KMS-11 (cell line): ENCODE measurements around the gene MAMDC2.

Experiments used
- H2AFZ ChIP-seq: fragments of 200-600 bp; sonication (generic); 2 replicates; pipeline ENCODE4 v1.6.1; 2016; ENCODE audit warnings: antibody characterized with exemption, mixed run types, low read depth
- H3K27ac ChIP-seq: fragments of 200-600 bp; sonication (generic); 2 replicates; pipeline ENCODE4 v1.6.1; 2016; ENCODE audit warnings: mild to moderate bottlenecking, mixed run types
- H3K27me3 ChIP-seq: fragments of 200-600 bp; sonication (generic); 2 replicates; pipeline ENCODE4 v1.6.1; 2017; ENCODE audit warnings: mild to moderate bottlenecking, low read depth, mixed run types, moderate library complexity; ENCODE audit not compliant: insufficient read depth
- H3K36me3 ChIP-seq: fragments of 200-600 bp; sonication (generic); 2 replicates; pipeline ENCODE4 v1.6.1; 2017; ENCODE audit warnings: mild to moderate bottlenecking, mixed run types; ENCODE audit not compliant: insufficient read depth
- H3K4me1 ChIP-seq: fragments of 200-600 bp; sonication (generic); 2 replicates; pipeline ENCODE4 v1.6.1; 2016; ENCODE audit warnings: mild to moderate bottlenecking, low read depth, mixed run types; ENCODE audit not compliant: poor library complexity, severe bottlenecking
- H3K4me2 ChIP-seq: fragments of 200-600 bp; sonication (generic); 2 replicates; pipeline ENCODE4 v1.7.0; 2016; ENCODE audit warnings: mild to moderate bottlenecking, mixed run types
- H3K4me3 ChIP-seq: fragments of 200-600 bp; sonication (generic); IDR thresholded peaks from 2 replicates; pipeline ENCODE4 v1.6.1; 2017; ENCODE audit warnings: low read depth, low read length, mixed read lengths; ENCODE audit not compliant: insufficient read depth
- H3K79me2 ChIP-seq: fragments of 200-600 bp; sonication (generic); 2 replicates; pipeline ENCODE4 v1.6.1; 2016; ENCODE audit warnings: low read depth, mixed run types; ENCODE audit not compliant: insufficient read depth
- H3K9ac ChIP-seq: fragments of 200-600 bp; sonication (generic); 2 replicates; pipeline ENCODE4 v1.6.1; 2016; ENCODE audit warnings: mild to moderate bottlenecking, mixed run types
- H4K20me1 ChIP-seq: fragments of 200-600 bp; sonication (generic); 2 replicates; pipeline ENCODE4 v1.6.1; 2016; ENCODE audit warnings: mild to moderate bottlenecking, mixed run types; ENCODE audit not compliant: insufficient read depth
- CTCF ChIP-seq: fragments of 200-600 bp; sonication (generic); conservative IDR thresholded peaks from 2 replicates; pipeline ENCODE4 v1.6.1; 2017; ENCODE audit warnings: low read depth, mild to moderate bottlenecking, antibody characterized with exemption, low read length, moderate library complexity, mixed read lengths

The MAMDC2 gene

DNA sequence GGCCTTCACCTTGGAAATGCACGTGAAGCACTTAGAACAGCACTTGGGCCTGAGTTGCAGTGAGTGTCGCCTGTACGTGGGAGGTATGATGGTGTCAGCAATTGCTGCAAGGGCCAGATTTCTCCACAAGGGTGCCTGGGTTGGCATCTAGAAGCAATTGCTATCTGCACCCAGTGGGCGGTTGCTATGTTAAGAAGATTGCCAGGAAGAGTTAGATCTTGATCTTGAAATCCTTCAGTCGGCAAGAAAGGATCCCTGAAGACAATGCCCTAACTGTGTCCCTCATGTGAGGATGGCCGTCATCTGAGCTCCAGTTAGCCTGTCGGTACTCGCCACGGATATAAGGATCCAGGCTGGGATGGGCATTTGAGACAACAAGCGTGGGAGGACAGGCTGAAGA is 62.9 kb downstream of the MAMDC2 start:
- no peaks in the 10 kb centered on the region for H3K36me3 ChIP-seq
- H3K27me3 ChIP-seq: no peaks in the 10 kb centered on the region
- no peak for TF ChIP-seq CTCF
- peaks cover 26% of the 10 kb centered on the region for H3K4me1 ChIP-seq
- H4K20me1 ChIP-seq: no peaks in the 10 kb centered on the region
- H3K9ac ChIP-seq: no peak overlapping the region
- no peak overlapping the region for H3K4me2 ChIP-seq
- H3K79me2 ChIP-seq: no peaks in the 10 kb centered on the region
- no peak overlapping the region for H2AFZ ChIP-seq
- H3K27ac ChIP-seq: no peak overlapping the region
- no peak overlapping the region for H3K4me3 ChIP-seq

- no peaks in the 10 kb centered on the region for H3K36me3 ChIP-seq
- no peak overlapping the region for H3K27ac ChIP-seq
- H2AFZ ChIP-seq: no peak overlapping the region
- H3K27me3 ChIP-seq: no peaks in the 10 kb centered on the region
- TF ChIP-seq CTCF: no peak
- H4K20me1 ChIP-seq: no peaks in the 10 kb centered on the region
- no peak overlapping the region for H3K4me2 ChIP-seq
- no peak overlapping the region for H3K4me3 ChIP-seq
- H3K79me2 ChIP-seq: no peaks in the 10 kb centered on the region
- H3K9ac ChIP-seq: no peak overlapping the region
- peaks cover 27% of the 10 kb centered on the region for H3K4me1 ChIP-seq
Observed at GRCh38 chr9:70107558-70107957, 63.9 kb downstream of the MAMDC2 start.

DNA sequence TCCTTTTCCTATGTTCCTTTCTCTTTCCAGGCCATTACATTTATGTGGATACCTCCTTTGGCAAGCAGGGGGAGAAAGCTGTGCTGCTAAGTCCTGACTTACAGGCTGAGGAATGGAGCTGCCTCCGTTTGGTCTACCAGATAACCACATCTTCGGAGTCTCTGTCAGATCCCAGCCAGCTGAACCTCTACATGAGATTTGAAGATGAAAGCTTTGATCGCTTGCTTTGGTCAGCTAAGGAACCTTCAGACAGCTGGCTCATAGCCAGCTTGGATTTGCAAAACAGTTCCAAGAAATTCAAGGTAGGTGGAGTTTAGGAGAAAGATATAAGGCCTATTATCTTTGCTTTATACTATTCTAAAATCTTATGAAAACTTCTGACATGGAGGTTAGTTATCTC is 64.5 kb downstream of the MAMDC2 start:
- H3K36me3 ChIP-seq: no peaks in the 10 kb centered on the region
- no peak overlapping the region for H2AFZ ChIP-seq
- H3K4me2 ChIP-seq: no peak overlapping the region
- H3K79me2 ChIP-seq: no peaks in the 10 kb centered on the region
- no peaks in the 10 kb centered on the region for H3K27me3 ChIP-seq
- peaks cover 27% of the 10 kb centered on the region for H3K4me1 ChIP-seq
- TF ChIP-seq CTCF: no peak
- no peak overlapping the region for H3K27ac ChIP-seq
- H3K9ac ChIP-seq: no peak overlapping the region
- H3K4me3 ChIP-seq: no peak overlapping the region
- no peaks in the 10 kb centered on the region for H4K20me1 ChIP-seq

GRCh38 chr9:70110194-70111041 is 66.8 kb downstream of the MAMDC2 start:
- H3K4me2 ChIP-seq: peak overlapping the region; percentile 83
- H2AFZ ChIP-seq: peak overlapping the region; percentile 49; the same call in 1 of the 2 replicates
- no peaks in the 10 kb centered on the region for H3K27me3 ChIP-seq
- H3K4me3 ChIP-seq: no peak overlapping the region
- no peak for TF ChIP-seq CTCF
- no peaks in the 10 kb centered on the region for H3K79me2 ChIP-seq
- peaks cover 27% of the 10 kb centered on the region for H3K4me1 ChIP-seq
- peak overlapping the region; percentile 38 for H3K27ac ChIP-seq
- no peaks in the 10 kb centered on the region for H3K36me3 ChIP-seq
- H3K9ac ChIP-seq: peak overlapping the region; percentile 28; the same call in 1 of the 2 replicates
- no peaks in the 10 kb centered on the region for H4K20me1 ChIP-seq
